NOMO-1 (cell line): ENCODE results near the gene DAW1.
"Not testable (repeated sequence)": the region's sequence is repeated elsewhere in the genome, so short reads cannot be mapped to it uniquely, and the experiment has no call there.

ENCODE experiments used
- DNase-seq, 2 experiments: peaks; one replicate each; lab custom pipeline; 2025; ENCODE audit not compliant: unreplicated experiment in 2 of 2; lab: John Stamatoyannopoulos, UW

The DAW1 gene

DNA sequence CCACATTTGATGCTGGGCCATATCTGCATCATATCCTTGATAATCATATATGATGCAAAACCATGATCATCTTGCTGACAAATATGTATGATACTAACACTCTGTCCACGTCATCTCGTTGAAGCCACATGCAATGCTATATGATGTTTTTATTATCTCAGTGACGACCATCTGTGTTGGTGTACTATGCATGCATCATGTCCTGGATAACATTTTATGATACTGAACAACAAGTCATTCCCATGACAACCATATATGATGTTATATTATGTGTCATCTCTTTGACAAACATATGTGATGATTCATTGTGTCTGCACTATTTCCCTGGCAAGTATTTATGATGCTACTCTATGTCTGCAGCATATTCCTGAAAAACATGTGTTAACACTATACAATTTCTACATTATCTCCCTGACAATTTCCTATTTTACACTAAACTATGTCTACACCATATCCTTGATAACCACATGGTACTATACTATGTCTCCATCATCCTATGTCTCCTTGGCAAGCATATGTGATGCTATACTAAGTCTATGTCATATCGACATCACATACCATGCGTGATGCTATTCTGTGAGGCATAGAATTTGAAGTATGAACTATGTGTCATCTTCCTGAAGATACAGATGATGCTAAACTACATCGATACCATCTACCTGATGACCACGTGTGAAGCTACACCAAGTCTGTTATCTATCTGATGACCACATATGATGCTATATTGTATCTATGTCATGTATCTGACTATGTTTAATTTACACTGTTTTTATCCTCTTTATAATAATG lies 37.0 kb downstream of the DAW1 start:
- DNase-seq = no peak

DNA sequence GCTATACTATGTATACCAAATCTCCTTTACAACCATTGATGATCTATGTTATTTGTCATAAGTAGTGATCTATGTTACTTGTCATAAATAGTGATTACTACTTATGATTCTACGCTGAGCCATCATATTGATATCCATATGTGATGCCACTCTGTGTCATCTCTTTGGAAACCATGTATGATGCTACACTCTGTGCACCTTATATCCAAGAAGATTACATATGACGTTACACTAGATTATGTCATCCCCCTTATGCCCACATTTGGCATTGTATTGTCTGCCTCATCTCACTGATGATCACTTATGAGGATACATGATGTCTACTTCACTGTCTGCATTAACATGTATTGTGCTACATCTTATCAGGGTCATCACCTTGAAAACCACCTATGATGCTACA lies 42.9 kb downstream of the DAW1 start:
- no peak for DNase-seq

DNA sequence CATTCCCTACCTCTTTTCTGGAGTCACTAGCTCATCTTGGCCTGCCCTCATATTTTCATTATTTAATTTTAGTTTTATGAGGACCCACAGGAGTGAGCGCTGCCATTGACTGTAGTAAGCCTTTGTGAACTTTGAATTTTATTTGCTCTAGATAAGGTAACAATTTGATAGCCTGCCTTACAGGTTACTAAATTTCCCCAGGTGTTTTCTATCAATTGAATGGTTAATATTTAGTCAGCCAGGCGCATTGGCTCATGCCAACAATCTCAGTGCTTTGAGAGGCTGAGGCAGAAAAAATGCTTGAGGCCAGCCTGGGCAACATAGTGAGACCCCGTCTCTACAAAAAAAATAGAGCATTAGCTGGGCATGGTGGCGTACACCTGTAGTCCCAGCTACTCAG lies 50.2 kb downstream of the DAW1 start:
- no peak for DNase-seq

DNA sequence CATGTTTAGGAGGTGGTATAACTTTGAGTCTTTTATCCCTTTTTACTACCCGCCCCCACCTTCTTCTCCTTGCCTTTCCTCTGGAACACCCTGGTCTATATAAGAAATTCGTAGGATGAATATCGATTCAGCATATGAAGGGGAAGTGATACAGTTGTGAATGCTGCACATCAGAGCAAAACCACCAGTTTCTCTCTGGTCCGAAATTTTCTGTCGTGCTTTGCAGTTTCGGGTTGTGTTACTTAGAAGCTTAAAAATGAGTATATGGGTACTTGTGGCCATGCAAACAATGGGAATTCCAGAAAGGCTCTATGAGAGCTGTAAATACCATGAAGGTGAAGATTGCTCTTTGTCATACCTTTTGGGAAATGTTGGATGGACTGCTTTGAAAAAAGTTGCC lies 60.6 kb downstream of the DAW1 start:
- no peak for DNase-seq

GRCh38 chr2:227932403-227932802 lies 61.0 kb downstream of the DAW1 start:
- no peak for DNase-seq

- no peak for DNase-seq
These were observed 62.5 kb downstream of the DAW1 start for GRCh38 chr2:227933884-227934283.

- not testable (repeated sequence) for DNase-seq
These were observed 64.8 kb downstream of the DAW1 start for GRCh38 chr2:227936249-227936648.

- DNase-seq = peak; percentile 10 to 21
These were observed 68.0 kb downstream of the DAW1 start for GRCh38 chr2:227939271-227940027.

DNA sequence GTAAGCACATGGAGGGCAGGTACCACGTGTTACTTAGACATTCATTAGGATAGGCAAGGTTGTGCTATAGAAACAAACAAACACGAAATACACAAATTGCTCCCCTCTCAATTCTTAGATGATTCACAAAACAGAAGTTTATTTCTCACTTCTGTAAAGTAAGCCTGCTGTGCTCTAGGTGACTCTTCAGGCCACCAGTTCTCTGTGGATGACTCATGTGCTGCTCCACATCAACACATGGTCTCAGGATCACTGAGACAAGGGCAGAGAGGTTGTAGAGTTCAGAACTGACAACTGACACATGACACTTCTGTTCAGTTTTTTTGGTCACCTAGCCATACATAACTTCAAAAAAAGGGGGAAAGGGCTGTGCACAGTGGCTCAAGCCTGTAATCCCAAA lies 70.6 kb downstream of the DAW1 start:
- DNase-seq = no peak

- no peak for DNase-seq
These were observed 71.5 kb downstream of the DAW1 start for GRCh38 chr2:227942965-227943364.

DNA sequence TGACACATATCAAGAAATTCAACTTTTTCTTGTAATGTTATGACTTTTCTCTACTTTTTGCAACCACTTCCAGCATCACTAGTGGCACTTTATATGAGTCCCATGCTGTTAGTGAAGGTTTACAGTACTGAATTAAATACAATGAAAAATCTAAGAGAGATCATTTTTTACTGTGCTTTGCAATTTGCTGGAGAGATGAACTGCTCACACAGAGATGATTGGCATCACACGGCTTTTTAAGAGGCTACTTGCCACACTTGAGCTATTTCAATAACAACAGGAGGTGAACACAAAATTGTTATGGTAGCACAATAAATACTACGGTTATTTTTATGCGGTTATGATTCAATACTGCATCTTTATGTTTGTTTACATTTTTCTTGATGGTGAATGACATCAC lies 88.9 kb downstream of the DAW1 start:
- no peak for DNase-seq

- DNase-seq = no peak
These were observed 100.3 kb downstream of the DAW1 start for GRCh38 chr2:227971619-227972230.

DNA sequence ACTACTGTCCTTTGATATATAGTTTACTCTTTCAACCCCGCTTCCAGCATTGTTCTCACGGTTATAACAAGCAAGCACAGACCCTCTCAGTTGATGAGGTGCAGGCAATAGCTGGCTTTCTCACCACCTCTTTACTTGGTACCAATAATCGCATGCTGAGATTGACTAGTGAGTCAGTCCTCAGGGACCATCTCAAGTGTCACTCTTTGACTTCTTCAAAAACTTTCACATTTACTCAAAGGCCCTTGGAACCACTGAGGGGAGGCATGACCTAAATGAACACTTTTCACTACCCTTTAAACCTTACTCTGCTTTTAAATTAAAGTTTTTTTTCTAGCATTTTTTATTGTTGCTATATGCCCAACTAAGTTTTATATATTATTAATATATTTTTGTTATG lies 101.8 kb downstream of the DAW1 start:
- no peak for DNase-seq
